K562 (cell line): ENCODE data around the gene CCDC88C. TPM values are rescaled to one million over a fixed set of nuclear protein-coding genes. Genes with fewer than 3 reads are reported as not detected.

Source experiments
- ATAC-seq: fragments of 200-7000 bp; cut with Tn5 transposase; 3 replicates; pipeline ENCODE4 v1.9.1; 2020; ENCODE audit warnings: moderate library complexity
- BruUV-seq: library from RNA; stranded (reverse); fragments of 400-500 nt; replicated peaks from 2 replicates; lab custom pipeline; 2021; lab: Mats Ljungman, UMichigan
- CTCF ChIA-PET: fragments of 300-600 bp; formaldehyde crosslinking; extraction: SDS; loops from one replicate; lab custom pipeline; 2021; ENCODE audit warnings: low intra/inter-chr PET ratio; lab: Yijun Ruan, JAX
- POLR2A ChIA-PET: fragments of 300-600, 350-650 bp; sonication (Branson Sonifier 250); formaldehyde crosslinking; extraction: SDS; loops from one replicate; lab custom pipeline; 2021; ENCODE audit warnings: antibody characterized with exemption, inconsistent platforms; lab: Yijun Ruan, JAX
- DNase-seq, 4 experiments: peaks; one replicate each; pipeline versions ENCODE4 v3.0.0 to v3.0.0-alpha.2; 2011 to 2018; ENCODE audit warnings: low spot score in 3 of 4, mixed read lengths in 3 of 4; ENCODE audit errors: extremely low read depth in 1 of 4
- FAIRE-seq: peaks from 2 replicates; lab custom pipeline; 2011; peaks lifted over from hg19 to GRCh38; lab: Jason Lieb, UNC
- H2AFZ ChIP-seq: 2 replicates; pipeline ENCODE4 v1.6.0; 2011; ENCODE audit warnings: low read depth, low read length, control low read depth, inconsistent platforms
- H3K27ac ChIP-seq: fragments of 200-600 bp; 3 replicates; pipeline ENCODE4 v1.8.0; 2011; ENCODE audit warnings: low read depth, mild to moderate bottlenecking, control low read depth, inconsistent platforms, low read length, moderate library complexity, mixed read lengths; ENCODE audit errors: extremely low read depth
- H3K27me3 ChIP-seq, 2 experiments: fragments of 300-600 bp in 1 of 2; 2 replicates in 1 of 2; 3 replicates in 1 of 2; pipeline versions ENCODE4 v1.6.0 to v1.8.0; 2011; ENCODE audit warnings: inconsistent platforms in 2 of 2, low read length in 2 of 2, mild to moderate bottlenecking in 1 of 2, mixed read lengths in 1 of 2, moderate library complexity in 1 of 2; ENCODE audit not compliant: control insufficient read depth in 2 of 2, insufficient read depth in 2 of 2
- H3K36me3 ChIP-seq: fragments of 300-600 bp; 3 replicates; pipeline ENCODE4 v1.8.0; 2011; ENCODE audit warnings: mild to moderate bottlenecking, low read length, inconsistent platforms; ENCODE audit not compliant: control insufficient read depth, insufficient read depth
- H3K4me1 ChIP-seq, 2 experiments: fragments of 200-600 bp in 1 of 2; replicated peaks in 1 of 2; 2 replicates in 1 of 2; 3 replicates in 1 of 2; pipeline versions ENCODE4 v1.5.1 to v1.8.0; 2011; ENCODE audit warnings: inconsistent platforms in 2 of 2, low read length in 2 of 2, mild to moderate bottlenecking in 1 of 2, mixed read lengths in 1 of 2, moderate library complexity in 1 of 2; ENCODE audit not compliant: control insufficient read depth in 2 of 2, insufficient read depth in 2 of 2
- H3K4me2 ChIP-seq: 2 replicates; pipeline ENCODE4 v1.6.1; 2011; ENCODE audit warnings: low read length, control low read depth, inconsistent platforms, mixed read lengths; ENCODE audit not compliant: insufficient read depth
- H3K4me3 ChIP-seq: fragments of 200-600 bp; sonication (generic), shearing (Covaris generic); 2 replicates; pipeline ENCODE4 v1.5.1; 2016; ENCODE audit warnings: control low read depth, inconsistent platforms
- H3K79me2 ChIP-seq: fragments of 200-600 bp; 3 replicates; pipeline ENCODE4 v1.8.0; 2011; ENCODE audit warnings: low read length, inconsistent platforms; ENCODE audit not compliant: control insufficient read depth, insufficient read depth
- H3K9ac ChIP-seq, 2 experiments: 2 replicates each; pipeline versions ENCODE4 v1.6.0 to v1.6.1; 2011; ENCODE audit warnings: low read depth in 2 of 2, low read length in 2 of 2, control low read depth in 1 of 2, inconsistent platforms in 1 of 2, mild to moderate bottlenecking in 1 of 2, mixed read lengths in 1 of 2; ENCODE audit not compliant: insufficient read depth in 1 of 2
- H3K9me1 ChIP-seq: one replicate; pipeline ENCODE4 v1.6.0; 2011; ENCODE audit warnings: inconsistent platforms, mild to moderate bottlenecking, low read length, moderate library complexity; ENCODE audit not compliant: control insufficient read depth, insufficient read depth
- H3K9me3 ChIP-seq: replicated peaks from 2 replicates; pipeline ENCODE4 v1.5.1; 2011; ENCODE audit warnings: low read depth, low read length, inconsistent platforms; ENCODE audit not compliant: control insufficient read depth, insufficient read depth
- H4K20me1 ChIP-seq: replicated peaks from 2 replicates; pipeline ENCODE4 v1.6.1; 2011; ENCODE audit warnings: low read length, inconsistent platforms, mixed read lengths; ENCODE audit not compliant: control insufficient read depth, insufficient read depth
- ARID2 ChIP-seq: fragments of 450-650 bp; IDR thresholded peaks from 2 replicates; pipeline ENCODE4 v1.6.1; 2017; ENCODE audit warnings: antibody characterized with exemption, mild to moderate bottlenecking
- CSDE1 ChIP-seq, 2 experiments: fragments of 450-650 bp; IDR thresholded peaks; 2 replicates each; pipeline ENCODE4 v1.6.1; 2016; ENCODE audit warnings: mild to moderate bottlenecking in 1 of 2
- EP300 ChIP-seq: IDR thresholded peaks from 2 replicates; pipeline ENCODE4 v1.6.1; 2012; ENCODE audit warnings: low read length, improper control_type of control experiment
- ETS2 ChIP-seq: IDR thresholded peaks from 2 replicates; pipeline ENCODE4 v1.6.1; 2016; ENCODE audit warnings: borderline replicate concordance, missing genetic modification characterization, mild to moderate bottlenecking, moderate library complexity, missing compliant biosample characterization; ENCODE audit not compliant: poor library complexity, severe bottlenecking
- KDM4B ChIP-seq, 2 experiments: fragments of 450-650 bp in 1 of 2; sonication (generic) in 1 of 2; IDR thresholded peaks; 2 replicates each; pipeline ENCODE4 v1.6.1; 2016 to 2017; ENCODE audit warnings: borderline replicate concordance in 2 of 2, antibody characterized with exemption in 1 of 2, low read depth in 1 of 2, mild to moderate bottlenecking in 1 of 2
- KLF1 ChIP-seq: fragments of 450-650 bp; IDR thresholded peaks from 2 replicates; pipeline ENCODE4 v1.6.1; 2016; ENCODE audit warnings: missing genetic modification characterization, missing compliant biosample characterization
- NUFIP1 ChIP-seq: fragments of 450-650 bp; IDR thresholded peaks from 2 replicates; pipeline ENCODE4 v1.6.1; 2018; ENCODE audit not compliant: partially characterized antibody
- POLR2H ChIP-seq: IDR thresholded peaks from 2 replicates; pipeline ENCODE4 v1.6.1; 2016; ENCODE audit warnings: missing genetic modification characterization, low read depth, mild to moderate bottlenecking, control low read depth, missing compliant biosample characterization, moderate library complexity
- SP2 ChIP-seq: IDR thresholded peaks from 2 replicates; pipeline ENCODE4 v1.6.1; 2011; ENCODE audit warnings: mild to moderate bottlenecking, low read depth, low read length, moderate library complexity; ENCODE audit not compliant: poor library complexity, severe bottlenecking; ENCODE audit errors: extremely low read depth
- ZC3H4 ChIP-seq: sonication (generic); formaldehyde crosslinking; IDR thresholded peaks from 2 replicates; pipeline ENCODE4 v1.9.0; 2021; ENCODE audit warnings: missing genetic modification reagents, borderline replicate concordance
- ZNF57 ChIP-seq: fragments of 450-650 bp; formaldehyde crosslinking; IDR thresholded peaks from 2 replicates; pipeline ENCODE4 v1.4.0; 2020; ENCODE audit warnings: mild to moderate bottlenecking, moderate library complexity
- ZNF778 ChIP-seq: fragments of 450-650 bp; formaldehyde crosslinking; IDR thresholded peaks from 2 replicates; pipeline ENCODE4 v1.4.0; 2020; ENCODE audit warnings: mild to moderate bottlenecking, moderate library complexity
- WGBS: fragments of 100-300 bp; shearing (Covaris generic); methylation state at CpG from one replicate; pipeline ENCODE4 v1.1.6; 2016; ENCODE audit warnings: low coverage, mixed read lengths; ENCODE audit not compliant: insufficient coverage; ENCODE audit errors: missing lambda C conversion rate; 5-methylcytosine and 5-hydroxymethylcytosine counted together
- in situ Hi-C: fragments of 300-500 bp; cut with MboI; formaldehyde crosslinking; loops from 4 replicates; pipeline ENCODE4 v1.15.0; 2018; ENCODE audit warnings: inconsistent platforms, mixed read lengths
- intact Hi-C: fragments of 100-400 bp; cut with micrococcal nuclease; formaldehyde crosslinking; loops from 2 replicates; pipeline ENCODE4 v1.14.2; 2022
- polyA plus RNA-seq, 8 experiments: library from polyadenylated mRNA; depleted of rRNA in 4 of 8; stranded (reverse) in 5 of 8; unstranded in 3 of 8; fragments of >200 nt; fragmentation: Nextera tagmentation in 2 of 8; fragmentation: Illumina TruSeq in 1 of 8; extraction: Ambion mirVana in 2 of 8; extraction: Trizol in 1 of 8; gene quantifications; 2 replicates each; pipeline versions ENCODE4 v1.2.1 to v1.2.3, GENCODE V29; 2011 to 2014; ENCODE audit warnings: inconsistent platforms in 1 of 8, missing spikeins in 1 of 8
- total RNA-seq, 7 experiments: library from RNA; depleted of rRNA in 6 of 7; stranded (reverse); fragments of >200 nt in 6 of 7; fragmentation: Illumina TruSeq in 2 of 7; extraction: Trizol in 2 of 7; gene quantifications; 2 replicates each; pipeline versions ENCODE4 v1.2.1 to v1.2.3, GENCODE V29; 2011 to 2021; ENCODE audit warnings: low replicate concordance in 1 of 7
- TF ChIP-seq, protein P1 (sequence below): fragments of 450-650 bp; IDR thresholded peaks from 2 replicates; pipeline ENCODE4 v1.6.1; 2016
- TF ChIP-seq, protein P2 (sequence below): fragments of 450-650 bp; formaldehyde crosslinking; IDR thresholded peaks from 2 replicates; pipeline ENCODE4 v1.4.0; 2020; ENCODE audit warnings: mild to moderate bottlenecking, moderate library complexity

The CCDC88C gene
- total and polyA plus RNA-seq, 9 of the 15 experiments (the other 6 are each of a cell fraction or from before 2014, with no cell fraction given): 0.62 to 22.5 (median 10.7) TPM

DNA sequence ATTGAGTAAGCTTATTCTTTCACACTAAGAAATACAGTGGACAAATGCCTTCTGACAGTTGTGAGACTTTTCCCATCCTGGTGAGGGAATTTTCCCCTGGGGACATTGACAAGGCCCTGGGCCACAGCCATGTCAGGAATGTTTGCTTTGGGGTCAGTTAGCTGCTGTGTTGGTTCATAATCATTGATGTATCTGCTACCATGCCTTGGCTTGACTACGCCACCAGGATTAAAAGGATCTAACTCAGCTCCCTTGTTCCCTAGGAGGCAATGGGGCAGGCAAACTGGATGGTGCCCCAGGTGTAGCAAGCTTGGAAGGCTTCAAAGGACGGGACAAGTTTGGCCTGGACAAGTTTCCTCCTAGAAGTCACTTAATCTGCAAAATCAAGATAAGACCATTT lies 3.1 kb upstream of the CCDC88C start:
- Histone ChIP-seq H3K9me3 (no peaks in the 10 kb centered on the region), H3K79me2 (peaks cover 24% of the 10 kb centered on the region), H3K9ac (no peak overlapping the region), H3K27me3 (no peaks in the 10 kb centered on the region), H3K27ac (no peak overlapping the region), H4K20me1 (no peaks in the 10 kb centered on the region), H3K36me3 (0 out of 3 replicates have a peak, but pooled peaks cover 6% of the 10 kb centered on the region), H3K4me2 (no peak overlapping the region), H3K9me1 (no peaks in the 10 kb centered on the region), H2AFZ (no peak overlapping the region), H3K4me3 (no peak overlapping the region), H3K4me1 (peaks cover 18 to 35% of the 10 kb centered on the region in 2 experiments; a peak in 4 of 5 replicates)
- ATAC-seq (no peak), DNase-seq (no peak), FAIRE-seq (no peak)
- BruUV-seq: no TSS peak
- in situ Hi-C loops: loop anchor here (10.0 kb wide), 1 partner anchor 96 kb away; no protein-coding TSS in a partner anchor
- POLR2A ChIA-PET: interaction anchor here (1.3 kb wide), 1 partner anchor 18 kb away, joined by 3 read pairs; no protein-coding TSS in a partner anchor
- WGBS: 100% methylated on average over 1 of the region's 2 CpGs
- CTCF ChIA-PET: no interaction called here
- TF ChIP-seq CSDE1 (IDR thresholded peaks at IDR 0.05): no peak
- no peak for TF ChIP-seq ZNF57
- intact Hi-C loops: no loop called here

DNA sequence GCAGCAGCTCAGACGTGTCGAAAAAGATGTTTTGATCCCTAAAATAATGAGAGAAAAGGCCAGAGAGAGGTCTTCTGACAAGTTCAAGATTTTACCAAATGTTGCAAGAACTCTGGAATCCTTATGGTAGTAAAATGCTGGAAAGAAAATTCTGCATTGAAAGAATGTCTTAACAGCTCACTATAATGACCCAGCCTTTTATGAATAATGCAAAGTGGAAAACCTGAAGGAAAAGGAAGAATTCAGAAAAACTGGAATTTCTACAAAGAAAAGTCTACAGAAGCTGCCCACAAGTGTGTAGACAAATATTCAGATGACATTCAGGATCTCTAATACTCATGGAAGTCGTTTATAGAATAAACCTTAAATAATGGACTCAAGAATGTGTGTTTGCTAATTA lies 1.8 kb upstream of the CCDC88C start:
- no peak overlapping the region for H3K4me3 ChIP-seq
- FAIRE-seq: no peak
- TF ChIP-seq, protein P1, sequence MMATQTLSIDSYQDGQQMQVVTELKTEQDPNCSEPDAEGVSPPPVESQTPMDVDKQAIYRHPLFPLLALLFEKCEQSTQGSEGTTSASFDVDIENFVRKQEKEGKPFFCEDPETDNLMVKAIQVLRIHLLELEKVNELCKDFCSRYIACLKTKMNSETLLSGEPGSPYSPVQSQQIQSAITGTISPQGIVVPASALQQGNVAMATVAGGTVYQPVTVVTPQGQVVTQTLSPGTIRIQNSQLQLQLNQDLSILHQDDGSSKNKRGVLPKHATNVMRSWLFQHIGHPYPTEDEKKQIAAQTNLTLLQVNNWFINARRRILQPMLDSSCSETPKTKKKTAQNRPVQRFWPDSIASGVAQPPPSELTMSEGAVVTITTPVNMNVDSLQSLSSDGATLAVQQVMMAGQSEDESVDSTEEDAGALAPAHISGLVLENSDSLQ: no peak
- no peak for TF ChIP-seq ETS2 (tag)
- TF ChIP-seq SP2: no peak
- no peak for TF ChIP-seq POLR2H (tag)
- no peak for TF ChIP-seq ARID2
- TF ChIP-seq KLF1 (tag): no peak
- TF ChIP-seq ZC3H4 (CRISPR knock-in tag): no peak
- TF ChIP-seq EP300: no peak
- no peak for TF ChIP-seq KDM4B (IDR thresholded peaks at IDR 0.05; ENCODE audit: borderline replicate concordance in 2 of 2, low read depth in 1 of 2)
- TF ChIP-seq ZNF778 (CRISPR knock-in tag): no peak
- no peak for TF ChIP-seq NUFIP1
- TF ChIP-seq, protein P2, sequence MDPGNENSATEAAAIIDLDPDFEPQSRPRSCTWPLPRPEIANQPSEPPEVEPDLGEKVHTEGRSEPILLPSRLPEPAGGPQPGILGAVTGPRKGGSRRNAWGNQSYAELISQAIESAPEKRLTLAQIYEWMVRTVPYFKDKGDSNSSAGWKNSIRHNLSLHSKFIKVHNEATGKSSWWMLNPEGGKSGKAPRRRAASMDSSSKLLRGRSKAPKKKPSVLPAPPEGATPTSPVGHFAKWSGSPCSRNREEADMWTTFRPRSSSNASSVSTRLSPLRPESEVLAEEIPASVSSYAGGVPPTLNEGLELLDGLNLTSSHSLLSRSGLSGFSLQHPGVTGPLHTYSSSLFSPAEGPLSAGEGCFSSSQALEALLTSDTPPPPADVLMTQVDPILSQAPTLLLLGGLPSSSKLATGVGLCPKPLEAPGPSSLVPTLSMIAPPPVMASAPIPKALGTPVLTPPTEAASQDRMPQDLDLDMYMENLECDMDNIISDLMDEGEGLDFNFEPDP (CRISPR knock-in tag): no peak

More for the DNA sequence above, 1.8 kb upstream of the CCDC88C start:
- no peaks in the 10 kb centered on the region for H3K9me1 ChIP-seq
- H3K4me1 ChIP-seq: peaks cover 18 to 26% of the 10 kb centered on the region in 2 experiments; a peak in 4 of 5 replicates
- no peak overlapping the region for H3K9ac ChIP-seq
- no peaks in the 10 kb centered on the region for H4K20me1 ChIP-seq
- intact Hi-C loops: loop anchor here (5.0 to 10.0 kb wide), 2 partner anchors 57 to 245 kb away; no protein-coding TSS in a partner anchor
- ATAC-seq: no peak
- ChIA-PET CTCF (interaction anchor here (0.7 to 0.9 kb wide), 2 partner anchors 14 to 96 kb away, joined by 4 to 6 read pairs; no protein-coding TSS in a partner anchor), POLR2A (no interaction called here)
- WGBS: 10% methylated on average over 3 of the region's 3 CpGs
- H3K79me2 ChIP-seq: peaks cover 25% of the 10 kb centered on the region
- H3K9me3 ChIP-seq: no peaks in the 10 kb centered on the region
- no TSS peak for BruUV-seq
- H3K27ac ChIP-seq: no peak overlapping the region
- no peak overlapping the region for H3K4me2 ChIP-seq
- in situ Hi-C loops: no loop called here
- H3K36me3 ChIP-seq: peaks cover 15% of the 10 kb centered on the region; the same call in 1 of the 3 replicates
- no peak overlapping the region for H2AFZ ChIP-seq
- DNase-seq: no peak
- H3K27me3 ChIP-seq: no peaks in the 10 kb centered on the region
